ENCODE measurements around the gene COMT. TPM values are rescaled to one million over a fixed set of nuclear protein-coding genes. Genes with fewer than 3 reads are reported as not detected.
"Not testable (repeated sequence)": the region's sequence is repeated elsewhere in the genome, so short reads cannot be mapped to it uniquely, and the experiment has no call there.

COMT gene
- total RNA-seq, 1 donor from 2014 or later, result 175 TPM

GRCh38 chr22:19904935-19905334 is 36.6 kb upstream of the COMT start:
- no peak for TF ChIP-seq CTCF (IDR thresholded peaks at IDR 0.05)
- no peak for DNase-seq
- no peak for ATAC-seq

GRCh38 chr22:19905347-19906276 is 36.0 kb upstream of the COMT start:
- Histone ChIP-seq H3K27me3 (no peaks in the 10 kb centered on the region), H3K4me3 (no peak overlapping the region), H3K36me3 (peaks cover 31% of the 10 kb centered on the region), H3K4me1 (no peaks in the 10 kb centered on the region), H3K27ac (no peak overlapping the region), H3K9me3 (no peaks in the 10 kb centered on the region)
- ATAC-seq (no peak), DNase-seq (no peak)
- intact Hi-C loops (cut with DNase I), result no loop called here
- no peak for TF ChIP-seq CTCF (IDR thresholded peaks at IDR 0.05)

More at GRCh38 chr22:19904935-19905334, 36.6 kb upstream of the COMT start:
- intact Hi-C loops (cut with DNase I), result no loop called here
- Histone ChIP-seq H3K9me3 (no peaks in the 10 kb centered on the region), H3K4me1 (no peaks in the 10 kb centered on the region), H3K27ac (no peak overlapping the region), H3K27me3 (no peaks in the 10 kb centered on the region), H3K36me3 (peaks cover 28% of the 10 kb centered on the region), H3K4me3 (no peak overlapping the region)

- not testable (repeated sequence) for DNase-seq, H3K4me1 ChIP-seq, ATAC-seq
Measured at GRCh38 chr22:19906864-19907263, 34.7 kb upstream of the COMT start.

GRCh38 chr22:19907902-19908301 is 33.7 kb upstream of the COMT start:
- intact Hi-C loops (cut with DNase I); DNase-seq; ATAC-seq; H3K4me1 ChIP-seq; H3K4me3 ChIP-seq; H3K9me3 ChIP-seq; H3K27ac ChIP-seq; H3K27me3 ChIP-seq: not testable (repeated sequence)
- peaks cover 26% of the 10 kb centered on the region for H3K36me3 ChIP-seq

More at GRCh38 chr22:19906864-19907263, 34.7 kb upstream of the COMT start:
- intact Hi-C loops (cut with DNase I); H3K27me3 ChIP-seq; H3K4me3 ChIP-seq; H3K27ac ChIP-seq; H3K9me3 ChIP-seq: not testable (repeated sequence)
- peaks cover 33% of the 10 kb centered on the region for H3K36me3 ChIP-seq

GRCh38 chr22:19909350-19910179 is 32.0 kb upstream of the COMT start:
- H3K4me1 ChIP-seq, result no peaks in the 10 kb centered on the region
- H3K9me3 ChIP-seq, result no peaks in the 10 kb centered on the region
- DNase-seq, result peak; percentile 88
- H3K36me3 ChIP-seq, result peaks cover 42% of the 10 kb centered on the region
- TF ChIP-seq CTCF (IDR thresholded peaks at IDR 0.05), result peak; percentile 85
- H3K4me3 ChIP-seq, result no peak overlapping the region
- peak; percentile 95 for ATAC-seq
- intact Hi-C loops (cut with DNase I), result loop anchor here (5.0 kb wide), 1 partner anchor 177 kb away; no protein-coding TSS in a partner anchor
- H3K27me3 ChIP-seq, result no peaks in the 10 kb centered on the region
- H3K27ac ChIP-seq, result no peak overlapping the region

- intact Hi-C loops (cut with DNase I), result loop anchor here (5.0 kb wide), 1 partner anchor 178 kb away; no protein-coding TSS in a partner anchor
- Histone ChIP-seq H3K36me3 (peaks cover 42% of the 10 kb centered on the region), H3K4me3 (no peak overlapping the region), H3K4me1 (no peaks in the 10 kb centered on the region), H3K27ac (no peak overlapping the region), H3K27me3 (no peaks in the 10 kb centered on the region), H3K9me3 (no peaks in the 10 kb centered on the region)
- no peak for ATAC-seq
- DNase-seq, result no peak
- no peak for TF ChIP-seq CTCF (IDR thresholded peaks at IDR 0.05)
Measured at GRCh38 chr22:19910180-19910744, 31.3 kb upstream of the COMT start.
